ENCODE measurements around the gene EPHB4.
A peak's percentile ranks its signal among the peaks of the same experiment; 100 is the strongest.

Gene EPHB4

DNA sequence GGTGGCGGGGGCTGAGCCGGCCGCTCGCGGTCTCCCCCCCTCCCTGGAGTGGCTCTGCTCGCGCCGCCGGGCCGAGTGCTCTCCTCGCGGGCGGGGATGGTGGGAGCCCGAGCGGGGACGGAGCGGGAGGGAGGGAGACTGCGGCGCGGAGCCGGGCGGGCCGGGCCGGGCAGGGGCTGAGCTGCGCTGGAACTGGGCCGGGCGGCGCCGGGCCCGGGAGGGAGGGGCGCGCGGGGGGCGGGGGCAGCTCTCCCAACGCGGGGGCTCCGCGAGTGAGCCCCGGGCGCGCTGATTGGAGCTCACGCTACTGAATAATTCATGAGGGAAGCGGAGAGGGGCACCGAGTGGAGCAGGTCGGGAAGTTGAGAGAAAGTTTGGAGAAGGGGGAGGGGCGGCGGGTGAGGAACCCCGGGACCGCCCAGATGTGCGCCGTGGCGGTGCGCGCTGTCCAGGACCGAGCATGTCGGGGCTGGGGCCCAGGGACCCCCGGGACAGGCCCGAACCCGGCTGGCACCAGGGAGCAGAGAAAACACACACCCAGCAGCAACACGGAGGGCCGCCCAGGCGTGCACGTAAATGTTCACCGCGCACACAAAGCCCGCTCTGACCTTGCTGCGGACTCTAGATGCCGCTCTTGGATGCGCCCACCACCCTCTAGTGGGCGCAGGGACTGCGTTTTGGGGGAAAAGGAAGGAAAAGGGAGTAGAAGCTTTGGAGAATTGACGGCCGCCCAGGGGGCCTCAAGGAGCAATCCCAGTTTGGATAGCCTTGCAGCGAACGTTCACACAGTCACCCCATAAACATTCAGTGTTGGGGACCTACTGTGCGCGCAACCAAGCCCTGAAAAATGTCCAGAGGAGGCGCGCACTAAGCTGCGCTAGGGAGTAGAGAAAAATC, at the start of gene EPHB4 (continued):
- TF ChIP-seq ZNF571 (tag by site-specific recombination; IDR thresholded peaks at IDR 0.05) (no peak), ZFP69B (tag by site-specific recombination; IDR thresholded peaks at IDR 0.05) (peak; percentile 77; the same call in 1 of the 2 replicates), ZNF792 (tag by site-specific recombination; IDR thresholded peaks at IDR 0.05) (no peak), ZBTB21 (tag by site-specific recombination; IDR thresholded peaks at IDR 0.05) (no peak), MYNN (tag by site-specific recombination; IDR thresholded peaks at IDR 0.05; ENCODE audit: borderline replicate concordance) (no peak), ZNF2 (tag by site-specific recombination; IDR thresholded peaks at IDR 0.05) (peak; percentile 62; the same call in 1 of the 2 replicates), HOXC10 (CRISPR knock-in tag; IDR thresholded peaks at IDR 0.05) (no peak), ZNF433 (tag by site-specific recombination; IDR thresholded peaks at IDR 0.05; ENCODE audit: low read depth) (no peak), ZNF664 (tag by site-specific recombination; IDR thresholded peaks at IDR 0.05) (no peak; the same call in 1 of the 2 replicates), ZIC2 (tag by site-specific recombination; IDR thresholded peaks at IDR 0.05) (no peak), ZNF501 (tag by site-specific recombination; IDR thresholded peaks at IDR 0.05) (peak; percentile 72; the same call in 1 of the 2 replicates), ZNF350 (tag by site-specific recombination; IDR thresholded peaks at IDR 0.05) (no peak), ZNF558 (tag by site-specific recombination; IDR thresholded peaks at IDR 0.05) (no peak), ZBTB8A (tag by site-specific recombination; IDR thresholded peaks at IDR 0.05) (peak; percentile 97), ZNF133 (tag by site-specific recombination; IDR thresholded peaks at IDR 0.05) (no peak), ZFP3 (tag by site-specific recombination; IDR thresholded peaks at IDR 0.05; ENCODE audit: low read depth) (no peak), ZNF394 (tag by site-specific recombination; IDR thresholded peaks at IDR 0.05; ENCODE audit: borderline replicate concordance) (no peak), GLIS2 (tag by site-specific recombination; IDR thresholded peaks at IDR 0.05) (peak; percentile 91), ZNF155 (tag by site-specific recombination; IDR thresholded peaks at IDR 0.05) (no peak), IKZF3 (tag by site-specific recombination; IDR thresholded peaks at IDR 0.05) (peak; percentile 92), ZFHX2 (tag by site-specific recombination; conservative IDR thresholded peaks at IDR 0.05) (peak; percentile 28), GLI4 (tag by site-specific recombination; IDR thresholded peaks at IDR 0.05) (no peak; the same call in 1 of the 2 replicates), ZBTB48 (tag by site-specific recombination; IDR thresholded peaks at IDR 0.05) (peak; percentile 97), ZNF324 (tag by site-specific recombination; IDR thresholded peaks at IDR 0.05) (0 out of 2 replicates have a peak, but pooled peaks have one; percentile 37), ZNF561 (tag by site-specific recombination; IDR thresholded peaks at IDR 0.05; ENCODE audit: borderline replicate concordance) (peak; percentile 81; the same call in 1 of the 2 replicates)
- TF ChIP-seq, protein P1, sequence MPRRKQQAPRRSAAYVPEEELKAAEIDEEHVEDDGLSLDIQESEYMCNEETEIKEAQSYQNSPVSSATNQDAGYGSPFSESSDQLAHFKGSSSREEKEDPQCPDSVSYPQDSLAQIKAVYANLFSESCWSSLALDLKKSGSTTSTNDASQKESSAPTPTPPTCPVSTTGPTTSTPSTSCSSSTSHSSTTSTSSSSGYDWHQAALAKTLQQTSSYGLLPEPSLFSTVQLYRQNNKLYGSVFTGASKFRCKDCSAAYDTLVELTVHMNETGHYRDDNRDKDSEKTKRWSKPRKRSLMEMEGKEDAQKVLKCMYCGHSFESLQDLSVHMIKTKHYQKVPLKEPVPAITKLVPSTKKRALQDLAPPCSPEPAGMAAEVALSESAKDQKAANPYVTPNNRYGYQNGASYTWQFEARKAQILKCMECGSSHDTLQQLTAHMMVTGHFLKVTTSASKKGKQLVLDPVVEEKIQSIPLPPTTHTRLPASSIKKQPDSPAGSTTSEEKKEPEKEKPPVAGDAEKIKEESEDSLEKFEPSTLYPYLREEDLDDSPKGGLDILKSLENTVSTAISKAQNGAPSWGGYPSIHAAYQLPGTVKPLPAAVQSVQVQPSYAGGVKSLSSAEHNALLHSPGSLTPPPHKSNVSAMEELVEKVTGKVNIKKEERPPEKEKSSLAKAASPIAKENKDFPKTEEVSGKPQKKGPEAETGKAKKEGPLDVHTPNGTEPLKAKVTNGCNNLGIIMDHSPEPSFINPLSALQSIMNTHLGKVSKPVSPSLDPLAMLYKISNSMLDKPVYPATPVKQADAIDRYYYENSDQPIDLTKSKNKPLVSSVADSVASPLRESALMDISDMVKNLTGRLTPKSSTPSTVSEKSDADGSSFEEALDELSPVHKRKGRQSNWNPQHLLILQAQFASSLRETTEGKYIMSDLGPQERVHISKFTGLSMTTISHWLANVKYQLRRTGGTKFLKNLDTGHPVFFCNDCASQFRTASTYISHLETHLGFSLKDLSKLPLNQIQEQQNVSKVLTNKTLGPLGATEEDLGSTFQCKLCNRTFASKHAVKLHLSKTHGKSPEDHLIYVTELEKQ (tag by site-specific recombination; IDR thresholded peaks at IDR 0.05; ENCODE audit: borderline replicate concordance): no peak
- TF ChIP-seq, protein P2, sequence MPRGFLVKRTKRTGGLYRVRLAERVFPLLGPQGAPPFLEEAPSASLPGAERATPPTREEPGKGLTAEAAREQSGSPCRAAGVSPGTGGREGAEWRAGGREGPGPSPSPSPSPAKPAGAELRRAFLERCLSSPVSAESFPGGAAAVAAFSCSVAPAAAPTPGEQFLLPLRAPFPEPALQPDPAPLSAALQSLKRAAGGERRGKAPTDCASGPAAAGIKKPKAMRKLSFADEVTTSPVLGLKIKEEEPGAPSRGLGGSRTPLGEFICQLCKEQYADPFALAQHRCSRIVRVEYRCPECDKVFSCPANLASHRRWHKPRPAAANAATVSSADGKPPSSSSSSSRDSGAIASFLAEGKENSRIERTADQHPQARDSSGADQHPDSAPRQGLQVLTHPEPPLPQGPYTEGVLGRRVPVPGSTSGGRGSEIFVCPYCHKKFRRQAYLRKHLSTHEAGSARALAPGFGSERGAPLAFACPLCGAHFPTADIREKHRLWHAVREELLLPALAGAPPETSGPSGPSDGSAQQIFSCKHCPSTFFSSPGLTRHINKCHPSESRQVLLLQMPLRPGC (tag by site-specific recombination; IDR thresholded peaks at IDR 0.05): no peak
- TF ChIP-seq, protein P3, sequence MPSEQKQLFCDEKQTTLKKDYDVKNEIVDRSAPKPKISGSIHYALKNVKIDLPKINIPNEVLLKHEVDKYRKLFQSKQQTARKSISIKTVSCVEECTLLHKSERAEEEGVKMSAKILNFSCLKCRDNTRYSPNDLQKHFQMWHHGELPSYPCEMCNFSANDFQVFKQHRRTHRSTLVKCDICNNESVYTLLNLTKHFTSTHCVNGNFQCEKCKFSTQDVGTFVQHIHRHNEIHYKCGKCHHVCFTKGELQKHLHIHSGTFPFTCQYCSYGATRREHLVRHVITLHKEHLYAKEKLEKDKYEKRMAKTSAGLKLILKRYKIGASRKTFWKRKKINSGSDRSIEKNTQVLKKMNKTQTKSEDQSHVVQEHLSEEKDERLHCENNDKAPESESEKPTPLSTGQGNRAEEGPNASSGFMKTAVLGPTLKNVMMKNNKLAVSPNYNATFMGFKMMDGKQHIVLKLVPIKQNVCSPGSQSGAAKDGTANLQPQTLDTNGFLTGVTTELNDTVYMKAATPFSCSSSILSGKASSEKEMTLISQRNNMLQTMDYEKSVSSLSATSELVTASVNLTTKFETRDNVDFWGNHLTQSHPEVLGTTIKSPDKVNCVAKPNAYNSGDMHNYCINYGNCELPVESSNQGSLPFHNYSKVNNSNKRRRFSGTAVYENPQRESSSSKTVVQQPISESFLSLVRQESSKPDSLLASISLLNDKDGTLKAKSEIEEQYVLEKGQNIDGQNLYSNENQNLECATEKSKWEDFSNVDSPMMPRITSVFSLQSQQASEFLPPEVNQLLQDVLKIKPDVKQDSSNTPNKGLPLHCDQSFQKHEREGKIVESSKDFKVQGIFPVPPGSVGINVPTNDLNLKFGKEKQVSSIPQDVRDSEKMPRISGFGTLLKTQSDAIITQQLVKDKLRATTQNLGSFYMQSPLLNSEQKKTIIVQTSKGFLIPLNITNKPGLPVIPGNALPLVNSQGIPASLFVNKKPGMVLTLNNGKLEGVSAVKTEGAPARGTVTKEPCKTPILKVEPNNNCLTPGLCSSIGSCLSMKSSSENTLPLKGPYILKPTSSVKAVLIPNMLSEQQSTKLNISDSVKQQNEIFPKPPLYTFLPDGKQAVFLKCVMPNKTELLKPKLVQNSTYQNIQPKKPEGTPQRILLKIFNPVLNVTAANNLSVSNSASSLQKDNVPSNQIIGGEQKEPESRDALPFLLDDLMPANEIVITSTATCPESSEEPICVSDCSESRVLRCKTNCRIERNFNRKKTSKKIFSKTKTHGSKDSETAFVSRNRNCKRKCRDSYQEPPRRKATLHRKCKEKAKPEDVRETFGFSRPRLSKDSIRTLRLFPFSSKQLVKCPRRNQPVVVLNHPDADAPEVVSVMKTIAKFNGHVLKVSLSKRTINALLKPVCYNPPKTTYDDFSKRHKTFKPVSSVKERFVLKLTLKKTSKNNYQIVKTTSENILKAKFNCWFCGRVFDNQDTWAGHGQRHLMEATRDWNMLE (tag by site-specific recombination; conservative IDR thresholded peaks at IDR 0.05; ENCODE audit: low read depth): no peak
- TF ChIP-seq, protein P4, sequence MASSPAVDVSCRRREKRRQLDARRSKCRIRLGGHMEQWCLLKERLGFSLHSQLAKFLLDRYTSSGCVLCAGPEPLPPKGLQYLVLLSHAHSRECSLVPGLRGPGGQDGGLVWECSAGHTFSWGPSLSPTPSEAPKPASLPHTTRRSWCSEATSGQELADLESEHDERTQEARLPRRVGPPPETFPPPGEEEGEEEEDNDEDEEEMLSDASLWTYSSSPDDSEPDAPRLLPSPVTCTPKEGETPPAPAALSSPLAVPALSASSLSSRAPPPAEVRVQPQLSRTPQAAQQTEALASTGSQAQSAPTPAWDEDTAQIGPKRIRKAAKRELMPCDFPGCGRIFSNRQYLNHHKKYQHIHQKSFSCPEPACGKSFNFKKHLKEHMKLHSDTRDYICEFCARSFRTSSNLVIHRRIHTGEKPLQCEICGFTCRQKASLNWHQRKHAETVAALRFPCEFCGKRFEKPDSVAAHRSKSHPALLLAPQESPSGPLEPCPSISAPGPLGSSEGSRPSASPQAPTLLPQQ (tag by site-specific recombination; IDR thresholded peaks at IDR 0.05): peak; percentile 85
